NCI-H524 (cell line): ENCODE results near the gene SUGT1.

Experiments used
- DNase-seq, 2 experiments: peaks; one replicate each; lab custom pipeline; 2025; lab: John Stamatoyannopoulos, UW

The SUGT1 gene

DNA sequence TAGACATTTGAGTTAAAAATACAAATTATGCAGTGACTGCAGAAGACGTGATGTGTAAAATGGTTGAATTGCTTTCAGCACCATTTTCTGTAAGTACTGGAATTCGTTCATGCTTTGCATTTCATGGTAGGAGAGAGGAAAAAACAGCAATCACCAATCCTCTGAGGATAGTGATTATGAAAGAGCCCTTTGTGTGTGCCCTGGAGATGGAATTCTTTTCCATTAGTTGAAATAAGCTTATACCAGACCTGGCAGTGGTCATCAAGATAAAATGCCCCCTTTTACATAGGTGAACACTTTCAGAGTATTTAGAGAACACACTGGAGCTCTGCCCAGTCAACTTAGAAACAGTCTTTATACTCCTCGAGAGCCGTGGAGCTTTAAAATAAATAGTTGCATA is 85.3 kb downstream of the SUGT1 start:
- DNase-seq, result no peak

DNA sequence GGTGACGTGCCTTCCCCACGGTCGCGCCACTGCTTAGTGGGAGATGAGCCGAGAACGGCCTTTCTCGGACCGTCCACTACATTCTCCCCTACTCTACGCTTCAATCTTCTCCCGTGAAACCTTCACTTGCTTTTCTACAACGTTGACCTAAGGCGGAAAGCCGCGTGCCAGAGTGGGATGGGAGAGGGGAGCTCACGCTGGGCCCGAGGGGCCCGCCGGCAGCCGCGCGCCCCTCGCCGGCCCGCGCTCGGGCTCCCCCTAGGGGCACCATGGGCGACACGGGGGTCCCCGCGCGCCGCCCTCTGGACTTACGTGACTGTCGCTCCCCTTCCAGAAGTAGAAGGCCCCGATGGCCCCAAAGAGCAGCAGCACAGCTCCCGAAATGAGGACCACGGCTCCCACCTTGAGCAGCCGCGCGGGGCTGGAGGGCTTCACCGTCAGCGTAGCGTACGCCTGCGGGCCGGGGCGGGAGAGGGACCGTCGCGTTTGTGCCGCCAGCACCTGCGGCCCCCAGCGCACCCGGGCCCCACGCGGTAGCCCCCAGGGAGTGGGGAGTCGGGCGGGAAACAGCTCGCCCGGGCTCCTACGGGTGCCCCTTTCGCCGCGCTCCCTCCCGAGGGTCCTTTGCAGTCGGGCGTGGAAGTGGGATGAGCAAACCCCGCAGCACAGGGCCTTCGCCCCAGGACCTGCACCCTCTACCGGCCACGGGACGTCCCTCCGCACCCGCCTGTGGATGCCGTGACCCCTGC is 86.3 kb downstream of the SUGT1 start:
- DNase-seq, result no peak

DNA sequence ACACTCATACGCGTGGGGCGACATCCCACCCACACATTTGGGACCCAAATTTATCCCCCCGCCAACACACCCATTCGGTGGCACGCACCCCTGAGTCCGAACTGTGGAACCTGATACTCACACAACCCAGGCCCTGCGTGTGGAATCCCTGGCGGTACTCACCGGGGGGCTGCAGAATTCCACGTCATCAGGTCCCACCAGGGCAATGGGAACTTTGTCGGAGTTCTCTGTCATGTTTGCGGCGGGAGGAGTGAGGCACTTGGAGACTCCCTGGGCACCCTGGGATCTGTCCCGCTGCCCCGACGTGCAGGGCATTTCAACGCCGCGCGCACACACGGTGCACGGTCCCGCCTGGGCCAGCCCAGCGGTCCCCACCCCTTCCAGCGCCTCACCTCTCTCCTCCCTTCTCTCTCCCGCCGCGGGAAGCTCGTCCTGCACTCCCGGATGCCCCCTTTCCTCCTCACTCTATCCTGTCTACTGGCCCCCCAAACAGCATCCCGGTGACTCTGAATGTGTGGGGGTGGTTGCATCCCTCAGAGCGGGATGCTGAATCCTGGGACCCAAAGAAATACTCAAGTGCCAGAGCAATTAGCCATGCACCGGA is 86.9 kb downstream of the SUGT1 start, which contains the start of gene CNMD:
CNMD (minus strand) TSS at position 353 of the 604 bp plus-strand sequence; CDS start at position 234, 119 bp downstream.
- no peak for DNase-seq

- DNase-seq, result no peak
Observed at GRCh38 chr13:52743569-52743968, 90.9 kb downstream of the SUGT1 start.

DNA sequence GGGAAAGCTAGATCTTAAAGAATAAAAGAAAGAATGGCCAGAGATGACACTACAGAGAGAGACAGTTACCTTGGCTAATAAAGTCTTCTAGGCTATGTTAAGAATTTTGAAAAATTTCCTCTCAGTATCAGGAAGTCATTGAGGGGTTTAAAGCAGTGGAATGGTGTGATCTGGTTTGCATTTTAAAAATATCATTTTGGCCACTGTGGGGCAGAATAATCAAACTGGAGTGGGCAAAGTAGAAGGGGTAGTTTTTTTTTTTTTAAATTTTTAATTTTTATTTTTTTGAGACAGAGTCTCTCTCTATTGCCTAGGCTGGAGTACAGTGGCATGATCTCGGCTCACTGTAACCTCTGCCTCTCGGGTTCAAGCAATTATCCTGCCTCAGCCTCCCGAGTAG is 91.4 kb downstream of the SUGT1 start:
- DNase-seq, result peak in 1 of 2 experiments; percentile 8

- peak; percentile 68 to 95 for DNase-seq
Observed at GRCh38 chr13:52744842-52745375, 92.3 kb downstream of the SUGT1 start.

GRCh38 chr13:52746141-52746540 is 93.5 kb downstream of the SUGT1 start:
- no peak for DNase-seq

GRCh38 chr13:52749419-52749818 is 96.8 kb downstream of the SUGT1 start:
- peak; percentile 88 to 97 for DNase-seq
